Stimulated activated CD4-positive, alpha-beta T cell treated with anti-CD3 and anti-CD28 coated beads, TNF-alpha, amount 100 ng/mL, for 1 hour (primary cell): ENCODE results near the gene KIF18B.
"Not testable (repeated sequence)": the region's sequence is repeated elsewhere in the genome, so short reads cannot be mapped to it uniquely, and the experiment has no call there.

Experiments used
- DNase-seq, 3 donors: peaks; one replicate each; pipeline ENCODE4 v3.0.0-alpha.2; 2020; ENCODE audit warnings: low read depth in 3 of 3, low spot score in 1 of 3

KIF18B gene

GRCh38 chr17:44970136-44970741 is 22.7 kb upstream of the KIF18B start:
- no peak for DNase-seq

GRCh38 chr17:44969144-44969780 is 21.7 kb upstream of the KIF18B start:
- no peak for DNase-seq

GRCh38 chr17:44968225-44969143 is 20.9 kb upstream of the KIF18B start, which contains the start of gene C1QL1:
C1QL1 (minus strand) TSS chr17:44968303; CDS start chr17:44968048, 255 bp downstream.
- peak; percentile 53 to 86 (median 66) for DNase-seq

- DNase-seq: no peak
Measured at GRCh38 chr17:44967907-44968224, 20.3 kb upstream of the KIF18B start.

- no peak for DNase-seq
Measured at GRCh38 chr17:44967026-44967906, 19.7 kb upstream of the KIF18B start.

- no peak for DNase-seq
Measured at GRCh38 chr17:44966348-44967025, 18.9 kb upstream of the KIF18B start.

GRCh38 chr17:44965481-44966234 is 18.1 kb upstream of the KIF18B start:
- no peak for DNase-seq

- DNase-seq: no peak
Measured at GRCh38 chr17:44961921-44962350, 14.4 kb upstream of the KIF18B start.

- DNase-seq: no peak
Measured at GRCh38 chr17:44960691-44961090, 13.1 kb upstream of the KIF18B start.

GRCh38 chr17:44959821-44960531 is 12.4 kb upstream of the KIF18B start:
- no peak for DNase-seq

GRCh38 chr17:44956998-44957981 is 9.7 kb upstream of the KIF18B start:
- no peak for DNase-seq

GRCh38 chr17:44955674-44956425 is 8.3 kb upstream of the KIF18B start:
- DNase-seq: no peak

GRCh38 chr17:44952946-44953475 is 5.4 kb upstream of the KIF18B start:
- DNase-seq: no peak

GRCh38 chr17:44948315-44948795 is 782 bp upstream of the KIF18B start:
- no peak for DNase-seq

GRCh38 chr17:44945652-44946051 is 1.9 kb downstream of the KIF18B start:
- not testable (repeated sequence) for DNase-seq

- DNase-seq: no peak
Measured at GRCh38 chr17:44942456-44942855, 5.1 kb downstream of the KIF18B start.
